IPS-15b (cell line): ENCODE results near the gene ZWILCH.

ENCODE experiments used
- H3K27me3 ChIP-seq: one replicate; pipeline ENCODE4 v1.6.1; 2013; ENCODE audit warnings: low read length; ENCODE audit not compliant: control insufficient read depth, insufficient read depth
- H3K36me3 ChIP-seq: one replicate; pipeline ENCODE4 v1.6.1; 2013; ENCODE audit warnings: low read length; ENCODE audit not compliant: control insufficient read depth, insufficient read depth
- H3K4me1 ChIP-seq: one replicate; pipeline ENCODE4 v1.6.1; 2013; ENCODE audit warnings: mild to moderate bottlenecking, low read length; ENCODE audit not compliant: control insufficient read depth, insufficient read depth
- H3K4me3 ChIP-seq: one replicate; pipeline ENCODE4 v1.5.1; 2013; ENCODE audit warnings: low read depth, low read length
- H3K9ac ChIP-seq: one replicate; pipeline ENCODE4 v1.6.1; 2013; ENCODE audit warnings: low read depth, mild to moderate bottlenecking, low read length
- H3K9me3 ChIP-seq: one replicate; pipeline ENCODE4 v1.6.1; 2013; ENCODE audit warnings: mild to moderate bottlenecking, low read length; ENCODE audit not compliant: control insufficient read depth, insufficient read depth

ZWILCH gene

GRCh38 chr15:66573348-66573718 is 68.2 kb downstream of the ZWILCH start:
- Histone ChIP-seq H3K4me3 (no peak overlapping the region), H3K9me3 (no peaks in the 10 kb centered on the region), H3K27me3 (no peaks in the 10 kb centered on the region), H3K9ac (no peak overlapping the region), H3K4me1 (no peaks in the 10 kb centered on the region), H3K36me3 (no peaks in the 10 kb centered on the region)

- Histone ChIP-seq H3K4me1 (no peaks in the 10 kb centered on the region), H3K27me3 (no peaks in the 10 kb centered on the region), H3K9me3 (no peaks in the 10 kb centered on the region), H3K36me3 (no peaks in the 10 kb centered on the region), H3K9ac (no peak overlapping the region), H3K4me3 (no peak overlapping the region)
Observed at GRCh38 chr15:66573719-66574595, 68.8 kb downstream of the ZWILCH start.

GRCh38 chr15:66574596-66574950 is 69.4 kb downstream of the ZWILCH start:
- H3K36me3 ChIP-seq, result no peaks in the 10 kb centered on the region
- no peaks in the 10 kb centered on the region for H3K27me3 ChIP-seq
- H3K4me1 ChIP-seq, result no peaks in the 10 kb centered on the region
- no peaks in the 10 kb centered on the region for H3K9me3 ChIP-seq
- no peak overlapping the region for H3K4me3 ChIP-seq
- no peak overlapping the region for H3K9ac ChIP-seq

GRCh38 chr15:66578286-66578875 is 73.3 kb downstream of the ZWILCH start:
- no peaks in the 10 kb centered on the region for H3K4me1 ChIP-seq
- no peaks in the 10 kb centered on the region for H3K36me3 ChIP-seq
- no peak overlapping the region for H3K9ac ChIP-seq
- H3K9me3 ChIP-seq, result no peaks in the 10 kb centered on the region
- H3K27me3 ChIP-seq, result no peaks in the 10 kb centered on the region
- H3K4me3 ChIP-seq, result no peak overlapping the region

- Histone ChIP-seq H3K9ac (no peak overlapping the region), H3K36me3 (no peaks in the 10 kb centered on the region), H3K27me3 (no peaks in the 10 kb centered on the region), H3K9me3 (no peaks in the 10 kb centered on the region), H3K4me1 (no peaks in the 10 kb centered on the region), H3K4me3 (no peak overlapping the region)
Observed at GRCh38 chr15:66580643-66581042, 75.5 kb downstream of the ZWILCH start.

GRCh38 chr15:66581972-66582537 is 76.9 kb downstream of the ZWILCH start:
- H3K27me3 ChIP-seq, result no peaks in the 10 kb centered on the region
- H3K4me3 ChIP-seq, result no peak overlapping the region
- no peaks in the 10 kb centered on the region for H3K36me3 ChIP-seq
- no peaks in the 10 kb centered on the region for H3K4me1 ChIP-seq
- H3K9ac ChIP-seq, result no peak overlapping the region
- no peaks in the 10 kb centered on the region for H3K9me3 ChIP-seq

- Histone ChIP-seq H3K27me3 (no peaks in the 10 kb centered on the region), H3K4me3 (no peak overlapping the region), H3K4me1 (no peaks in the 10 kb centered on the region), H3K36me3 (no peaks in the 10 kb centered on the region), H3K9me3 (no peaks in the 10 kb centered on the region), H3K9ac (no peak overlapping the region)
Observed at GRCh38 chr15:66586155-66586976, 81.2 kb downstream of the ZWILCH start.

- H3K27me3 ChIP-seq, result no peaks in the 10 kb centered on the region
Observed at GRCh38 chr15:66587020-66587419, 81.9 kb downstream of the ZWILCH start.

GRCh38 chr15:66587749-66588148 is 82.6 kb downstream of the ZWILCH start:
- no peaks in the 10 kb centered on the region for H3K4me1 ChIP-seq
- no peak overlapping the region for H3K9ac ChIP-seq
- no peaks in the 10 kb centered on the region for H3K27me3 ChIP-seq
- H3K36me3 ChIP-seq, result no peaks in the 10 kb centered on the region
- H3K9me3 ChIP-seq, result no peaks in the 10 kb centered on the region
- no peak overlapping the region for H3K4me3 ChIP-seq

More at GRCh38 chr15:66587020-66587419, 81.9 kb downstream of the ZWILCH start:
- Histone ChIP-seq H3K9ac (no peak overlapping the region), H3K36me3 (no peaks in the 10 kb centered on the region), H3K9me3 (no peaks in the 10 kb centered on the region), H3K4me1 (no peaks in the 10 kb centered on the region), H3K4me3 (no peak overlapping the region)

GRCh38 chr15:66588537-66588936 is 83.4 kb downstream of the ZWILCH start:
- Histone ChIP-seq H3K4me3 (peak overlapping the region; percentile 26), H3K9ac (no peak overlapping the region), H3K27me3 (no peaks in the 10 kb centered on the region), H3K9me3 (no peaks in the 10 kb centered on the region), H3K36me3 (no peaks in the 10 kb centered on the region), H3K4me1 (no peaks in the 10 kb centered on the region)

GRCh38 chr15:66588971-66589370 is 83.8 kb downstream of the ZWILCH start:
- Histone ChIP-seq H3K4me1 (no peaks in the 10 kb centered on the region), H3K36me3 (no peaks in the 10 kb centered on the region), H3K27me3 (no peaks in the 10 kb centered on the region), H3K9ac (no peak overlapping the region), H3K4me3 (peak overlapping the region; percentile 26), H3K9me3 (no peaks in the 10 kb centered on the region)
